Sigmoid colon (tissue), 7 donors: ENCODE data around the gene MGAT5. TPM values are rescaled to one million over a fixed set of nuclear protein-coding genes. Genes with fewer than 3 reads are reported as not detected.

Experiments used
- DNase-seq: peaks from one replicate; pipeline ENCODE4 v3.0.0-alpha.2; 2019
- H3K27ac ChIP-seq, 4 donors: fragments of 200-600 bp; sonication (generic); one replicate each; pipeline ENCODE4 v1.5.1; 2016 to 2019; ENCODE audit warnings: mild to moderate bottlenecking in 1 of 4
- H3K27me3 ChIP-seq, 3 donors: fragments of 200-600 bp; sonication (generic); one replicate each; pipeline ENCODE4 v1.5.1; 2019; ENCODE audit warnings: mild to moderate bottlenecking in 1 of 3
- H3K36me3 ChIP-seq, 4 donors: fragments of 200-600 bp; sonication (generic); one replicate each; pipeline ENCODE4 v1.5.1; 2016 to 2019
- H3K4me1 ChIP-seq, 4 donors: fragments of 200-600 bp; sonication (generic); one replicate each; pipeline ENCODE4 v1.5.1; 2017 to 2019
- H3K4me3 ChIP-seq, 4 donors: fragments of 200-600 bp; sonication (generic); one replicate each; pipeline ENCODE4 v1.5.1; 2017 to 2019; ENCODE audit warnings: mild to moderate bottlenecking in 2 of 4, moderate library complexity in 1 of 4
- H3K9me3 ChIP-seq, 4 donors: fragments of 200-600 bp in 3 of 4; sonication (generic) in 3 of 4; one replicate each; pipeline versions ENCODE4 v1.5.1 to v1.6.1; 2013 to 2019
- CTCF ChIP-seq, 4 experiments: fragments of 450-650 bp in 3 of 4; fragments of 200-600 bp in 1 of 4; IDR thresholded peaks; one replicate each; pipeline ENCODE4 v1.5.1; 2016 to 2019; ENCODE audit warnings: antibody characterized with exemption in 4 of 4, mild to moderate bottlenecking in 3 of 4, moderate library complexity in 2 of 4
- EP300 ChIP-seq, 4 donors: sonication (generic); formaldehyde crosslinking; IDR thresholded peaks; one replicate each; pipeline ENCODE4 v1.6.1; 2017; ENCODE audit warnings: antibody characterized with exemption in 4 of 4
- POLR2A ChIP-seq, 2 donors: fragments of 450-650 bp; IDR thresholded peaks; one replicate each; pipeline ENCODE4 v1.6.1; 2016; ENCODE audit warnings: antibody characterized with exemption in 2 of 2, mild to moderate bottlenecking in 2 of 2, moderate library complexity in 2 of 2
- POLR2AphosphoS5 ChIP-seq, 4 donors: sonication (generic); formaldehyde crosslinking; IDR thresholded peaks; one replicate each; pipeline ENCODE4 v1.6.1; 2017; ENCODE audit warnings: antibody characterized with exemption in 4 of 4
- WGBS, 2 donors: extraction: QIAGEN DNeasy Blood & Tissue Kit; methylation state at CpG; one replicate each; pipeline ENCODE4 v1.1.7; 2013; 5-methylcytosine and 5-hydroxymethylcytosine counted together
- intact Hi-C: fragments of 100-400 bp; cut with DNase I; formaldehyde crosslinking; loops from one replicate; pipeline ENCODE4 v1.15.1; 2023
- polyA plus RNA-seq, 3 donors: library from polyadenylated mRNA; stranded (reverse); fragments of 200-250 nt; gene quantifications; one replicate each; pipeline ENCODE4 v1.2.3, GENCODE V29; 2013
- total RNA-seq, 4 donors: library from RNA; depleted of rRNA; stranded (reverse); fragments of >200 nt; gene quantifications; one replicate each; pipeline ENCODE4 v1.1.0, GENCODE V29; 2016
- donor health status: healthy with polysubstance abuse.
- donor health status: Bipolar disorder and iron deficiency.
- donor health status: healthy.

The MGAT5 gene
- total and polyA plus RNA-seq, 7 donors = 3.0 to 42.4 (median 30.3) TPM

- intact Hi-C loops = loop anchor here (10.0 kb wide), 1 partner anchor 454 kb away; no protein-coding TSS in a partner anchor
- H3K4me3 ChIP-seq = no peak overlapping the region
- H3K9me3 ChIP-seq = no peaks in the 10 kb centered on the region
- H3K4me1 ChIP-seq = no peaks in the 10 kb centered on the region
- no peaks in the 10 kb centered on the region for H3K27me3 ChIP-seq
- no peak for DNase-seq
- 90% methylated on average over 3 of the region's 3 CpGs for WGBS, 2 donors
- H3K27ac ChIP-seq = no peak overlapping the region
- TF ChIP-seq POLR2AphosphoS5 (IDR thresholded peaks at IDR 0.05) (no peak), POLR2A (IDR thresholded peaks at IDR 0.05) (no peak), CTCF (IDR thresholded peaks at IDR 0.05) (no peak), EP300 (IDR thresholded peaks at IDR 0.05) (no peak)
- peaks cover 0 to 14% (median 0%) of the 10 kb centered on the region in 4 donors for H3K36me3 ChIP-seq
Measured at GRCh38 chr2:134438371-134438770, 184.5 kb downstream of the MGAT5 start.

GRCh38 chr2:134440336-134440909 lies 186.6 kb downstream of the MGAT5 start:
- peaks cover 0 to 14% (median 0%) of the 10 kb centered on the region in 4 donors for H3K36me3 ChIP-seq
- no peak overlapping the region for H3K27ac ChIP-seq
- intact Hi-C loops = no loop called here
- 96 to 98% methylated on average over 16 of the region's 16 CpGs for WGBS, 2 donors
- no peaks in the 10 kb centered on the region for H3K27me3 ChIP-seq
- no peak for TF ChIP-seq POLR2AphosphoS5 (IDR thresholded peaks at IDR 0.05)
- TF ChIP-seq POLR2A (IDR thresholded peaks at IDR 0.05) = no peak
- no peak for TF ChIP-seq CTCF (IDR thresholded peaks at IDR 0.05)
- no peaks in the 10 kb centered on the region for H3K4me1 ChIP-seq
- no peaks in the 10 kb centered on the region for H3K9me3 ChIP-seq
- no peak overlapping the region for H3K4me3 ChIP-seq
- DNase-seq = no peak

- intact Hi-C loops = no loop called here
- TF ChIP-seq POLR2AphosphoS5 (IDR thresholded peaks at IDR 0.05) (no peak), POLR2A (IDR thresholded peaks at IDR 0.05) (no peak), CTCF (IDR thresholded peaks at IDR 0.05) (no peak), EP300 (IDR thresholded peaks at IDR 0.05) (no peak)
- Histone ChIP-seq H3K4me1 (no peaks in the 10 kb centered on the region), H3K9me3 (no peaks in the 10 kb centered on the region), H3K36me3 (peaks cover 0 to 18% (median 0%) of the 10 kb centered on the region in 4 donors), H3K27ac (no peak overlapping the region), H3K4me3 (no peak overlapping the region), H3K27me3 (no peaks in the 10 kb centered on the region)
- WGBS, 2 donors = 96 to 98% methylated on average over 11 of the region's 11 CpGs
- DNase-seq = no peak
Measured at GRCh38 chr2:134441153-134441863, 187.4 kb downstream of the MGAT5 start.

- Histone ChIP-seq H3K4me3 (no peak overlapping the region), H3K27ac (no peak overlapping the region), H3K27me3 (no peaks in the 10 kb centered on the region), H3K9me3 (no peaks in the 10 kb centered on the region), H3K4me1 (peaks cover 0 to 5% (median 0%) of the 10 kb centered on the region in 4 donors), H3K36me3 (peaks cover 0 to 28% (median 0%) of the 10 kb centered on the region in 4 donors)
- TF ChIP-seq CTCF (IDR thresholded peaks at IDR 0.05) = no peak
- TF ChIP-seq POLR2AphosphoS5 (IDR thresholded peaks at IDR 0.05) = no peak
- TF ChIP-seq POLR2A (IDR thresholded peaks at IDR 0.05) = no peak
- TF ChIP-seq EP300 (IDR thresholded peaks at IDR 0.05) = no peak
- no peak for DNase-seq
- intact Hi-C loops = no loop called here
- 93 to 95% methylated on average over 11 of the region's 11 CpGs for WGBS, 2 donors
Measured at GRCh38 chr2:134443814-134444480, 190.1 kb downstream of the MGAT5 start.
